GM21447 (cell line): ENCODE results near the gene CMIP.

Experiments used
- ATAC-seq: cut with Tn5 transposase; IDR thresholded peaks from one replicate; pipeline ENCODE4 v1.9.1; 2021; ENCODE audit not compliant: unreplicated experiment

CMIP gene

DNA sequence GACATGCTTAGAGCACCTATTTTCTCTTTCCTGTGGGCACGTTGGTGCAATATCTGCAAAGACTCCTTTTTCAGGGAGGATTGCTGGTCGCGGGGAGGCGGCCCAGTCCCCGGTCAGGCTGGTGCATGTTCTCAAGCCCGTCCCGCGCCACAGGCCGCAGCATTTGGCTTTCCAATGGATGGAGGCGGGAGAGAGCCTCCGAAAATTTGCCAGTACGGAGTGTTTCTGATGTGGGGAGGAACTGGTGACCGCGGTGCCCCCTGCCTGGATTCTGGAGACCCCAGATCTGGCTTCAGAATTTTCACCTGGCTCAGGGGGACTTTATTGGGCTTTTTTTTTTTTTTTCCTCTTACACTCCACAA lies 2.3 kb downstream of the CMIP start:
- ATAC-seq: no peak

DNA sequence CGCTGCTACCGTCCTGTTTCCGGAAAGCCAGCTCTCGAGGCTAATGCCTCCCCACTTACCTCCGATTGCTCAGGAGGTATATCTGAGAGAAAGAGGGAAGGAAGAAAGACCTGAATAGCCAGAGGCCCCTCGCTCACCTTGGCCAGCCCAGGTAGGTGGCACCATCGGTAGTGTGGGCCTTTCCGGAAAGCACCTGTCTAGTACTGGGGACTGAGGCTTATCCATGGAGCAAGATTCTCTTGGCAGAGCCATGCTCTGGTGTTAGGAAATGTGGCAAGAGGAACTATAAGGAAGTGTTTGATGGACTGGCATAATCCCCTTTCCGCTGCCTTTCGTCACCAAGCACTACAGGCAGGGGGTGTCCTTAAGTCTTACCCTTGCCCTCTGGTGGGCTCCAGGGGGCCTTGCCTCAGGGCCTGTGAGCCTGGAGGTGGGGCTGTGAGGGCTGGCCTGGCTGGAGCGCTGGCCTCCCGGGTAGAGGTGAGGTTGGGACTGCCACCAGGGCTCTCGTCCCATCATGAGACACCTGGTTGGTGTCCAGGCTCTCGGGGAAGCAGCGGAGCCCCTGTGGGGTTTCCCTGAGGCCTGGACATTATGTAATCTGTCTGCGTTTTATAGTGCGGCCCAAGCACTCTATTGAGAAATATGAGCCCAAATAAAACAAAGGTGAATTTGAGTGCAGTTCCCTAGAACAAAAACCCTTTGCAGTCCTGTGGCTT lies 2.9 kb downstream of the CMIP start:
- ATAC-seq: no peak

- ATAC-seq: no peak
Measured at GRCh38 chr16:81448154-81449131, 3.8 kb downstream of the CMIP start.

- no peak for ATAC-seq
Measured at GRCh38 chr16:81449241-81449640, 4.6 kb downstream of the CMIP start.

DNA sequence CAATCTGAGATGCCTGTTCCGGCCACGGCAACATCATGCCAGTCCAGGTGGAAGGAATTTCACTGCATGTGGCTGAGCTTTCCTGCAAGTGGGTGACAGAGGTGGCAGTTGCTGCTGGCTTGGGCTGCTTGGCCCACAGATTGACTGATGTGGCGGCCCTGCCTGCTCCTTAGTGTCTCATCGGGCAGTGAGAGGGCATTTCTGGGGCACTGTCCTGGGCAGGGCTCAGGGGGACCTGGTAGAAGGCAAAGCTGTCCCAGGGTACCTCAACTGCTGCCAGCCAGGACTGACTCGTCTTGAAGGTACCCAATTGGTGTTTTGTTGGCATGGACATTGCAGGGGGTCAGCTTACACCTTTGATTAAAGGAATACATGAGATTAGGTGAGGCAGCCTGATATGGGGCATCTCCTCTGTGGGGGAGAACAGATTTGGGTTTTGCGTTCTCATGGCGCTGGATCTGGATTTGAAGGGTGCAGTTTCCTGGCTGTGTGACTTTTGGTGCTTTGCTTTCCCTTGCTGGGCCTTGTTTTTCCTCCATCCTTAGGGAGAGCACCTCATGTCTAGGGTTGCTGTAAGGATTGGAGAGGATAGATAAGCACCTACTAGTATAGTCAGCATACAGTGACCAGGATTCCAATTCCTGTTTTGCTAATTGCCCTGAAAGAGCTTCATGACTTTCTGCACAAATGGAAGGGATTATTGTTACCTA lies 5.4 kb downstream of the CMIP start:
- no peak for ATAC-seq

- ATAC-seq: no peak
Measured at GRCh38 chr16:81450783-81451491, 6.3 kb downstream of the CMIP start.

DNA sequence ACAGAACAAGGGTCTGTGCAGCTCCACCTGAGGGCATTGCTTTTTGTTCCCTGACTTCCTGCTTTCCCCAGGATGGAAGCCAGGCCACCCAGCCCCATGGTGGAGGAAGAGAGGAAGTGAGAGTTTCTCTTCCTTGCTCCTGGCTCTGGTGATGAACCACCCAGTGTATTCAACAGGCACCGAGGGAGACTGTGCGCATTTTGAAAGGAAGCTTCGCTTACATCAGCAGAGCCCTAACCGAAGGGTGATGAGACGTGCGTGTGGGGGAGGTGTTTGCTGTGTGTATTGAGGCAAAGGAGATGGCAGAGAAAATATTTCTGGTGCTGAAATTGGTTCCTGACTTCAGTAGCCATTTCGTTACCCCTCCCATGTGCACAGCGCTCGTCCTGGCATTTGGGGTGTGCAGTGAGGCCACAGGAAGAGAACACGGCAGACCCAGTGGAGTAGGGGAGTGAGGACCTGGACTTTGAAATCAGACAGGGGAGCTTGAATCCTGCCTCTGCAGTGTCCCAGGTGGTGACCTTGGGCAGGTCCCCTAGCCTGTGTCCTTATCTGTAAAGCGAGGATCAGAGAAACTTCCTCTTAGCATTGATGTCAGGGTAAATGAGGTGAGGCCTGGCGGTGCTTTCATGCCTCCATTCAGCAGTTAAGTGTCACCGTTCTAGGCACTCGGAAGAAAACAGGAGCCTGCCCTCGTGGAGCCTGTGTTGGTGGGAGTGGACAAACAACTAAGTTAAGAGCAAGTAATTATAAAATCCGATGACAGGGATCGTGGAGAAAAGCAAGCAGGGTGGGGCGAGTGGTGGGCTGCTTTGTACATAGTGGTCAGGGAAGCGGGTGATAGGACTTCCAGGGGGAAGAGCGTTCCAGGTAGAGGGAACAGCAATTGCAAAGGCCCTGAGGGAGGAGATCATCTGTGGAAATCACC lies 7.4 kb downstream of the CMIP start:
- ATAC-seq: no peak

- no peak for ATAC-seq
Measured at GRCh38 chr16:81453091-81453728, 8.6 kb downstream of the CMIP start.

- ATAC-seq: no peak
Measured at GRCh38 chr16:81454044-81454443, 9.4 kb downstream of the CMIP start.

DNA sequence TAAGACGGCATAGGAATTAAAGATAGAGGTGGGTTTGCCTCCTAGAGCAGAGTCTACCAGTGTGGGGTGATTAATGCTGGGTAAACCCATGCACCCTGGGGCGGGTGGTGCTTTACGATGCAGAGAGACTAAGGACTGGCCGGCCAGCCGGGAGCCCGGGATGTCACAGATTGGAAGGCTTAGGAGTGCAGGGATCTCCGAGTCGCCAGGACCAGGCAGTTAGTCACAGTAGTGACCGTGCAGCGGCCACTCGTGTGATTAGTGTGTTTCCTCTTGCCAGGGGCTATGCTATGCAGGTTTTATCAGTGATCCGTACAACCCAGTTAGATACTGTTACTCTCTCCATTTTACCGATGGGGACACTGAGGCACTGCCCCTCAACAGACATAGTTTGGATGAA lies 10.4 kb downstream of the CMIP start:
- no peak for ATAC-seq

DNA sequence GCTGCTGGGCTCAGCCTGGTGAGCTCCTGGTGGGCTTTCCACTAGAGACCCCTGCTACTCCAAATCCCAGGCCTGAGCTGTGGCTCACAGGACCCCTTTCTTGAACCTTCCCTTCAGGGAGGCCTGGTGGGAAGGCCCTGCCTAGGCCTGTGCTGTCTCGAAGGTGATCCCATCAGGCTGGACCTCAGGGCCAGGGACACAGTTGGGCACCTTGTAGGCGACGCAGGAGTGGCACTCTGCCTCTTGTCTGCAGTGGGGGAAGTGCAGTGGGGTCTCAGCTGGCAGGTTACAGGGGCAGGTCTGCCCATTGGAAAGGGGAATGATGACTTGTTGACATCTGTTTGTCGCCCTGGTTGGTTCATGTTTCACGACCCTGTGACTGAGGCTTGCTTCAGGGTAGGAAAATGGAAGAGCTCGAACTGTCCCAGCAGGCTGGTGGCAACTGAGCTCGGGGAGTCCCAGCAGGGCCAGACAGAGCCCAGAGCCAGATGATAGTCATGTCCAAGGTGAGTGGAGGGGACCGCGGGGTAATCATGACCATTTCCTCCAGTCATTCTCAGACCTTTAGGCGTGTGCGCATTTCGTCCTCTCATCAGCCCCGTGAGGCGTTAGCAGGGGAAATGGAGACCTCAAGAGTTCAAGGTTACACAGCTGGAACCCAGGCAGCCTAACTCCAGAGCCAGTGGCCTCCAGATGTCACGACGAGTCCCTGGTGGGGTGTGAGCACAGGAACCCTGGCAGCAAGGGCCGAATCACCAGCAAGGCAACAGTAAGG lies 11.3 kb downstream of the CMIP start:
- ATAC-seq: no peak

- no peak for ATAC-seq
Measured at GRCh38 chr16:81456523-81457325, 12.1 kb downstream of the CMIP start.

- ATAC-seq: no peak
Measured at GRCh38 chr16:81457326-81458133, 12.9 kb downstream of the CMIP start.

DNA sequence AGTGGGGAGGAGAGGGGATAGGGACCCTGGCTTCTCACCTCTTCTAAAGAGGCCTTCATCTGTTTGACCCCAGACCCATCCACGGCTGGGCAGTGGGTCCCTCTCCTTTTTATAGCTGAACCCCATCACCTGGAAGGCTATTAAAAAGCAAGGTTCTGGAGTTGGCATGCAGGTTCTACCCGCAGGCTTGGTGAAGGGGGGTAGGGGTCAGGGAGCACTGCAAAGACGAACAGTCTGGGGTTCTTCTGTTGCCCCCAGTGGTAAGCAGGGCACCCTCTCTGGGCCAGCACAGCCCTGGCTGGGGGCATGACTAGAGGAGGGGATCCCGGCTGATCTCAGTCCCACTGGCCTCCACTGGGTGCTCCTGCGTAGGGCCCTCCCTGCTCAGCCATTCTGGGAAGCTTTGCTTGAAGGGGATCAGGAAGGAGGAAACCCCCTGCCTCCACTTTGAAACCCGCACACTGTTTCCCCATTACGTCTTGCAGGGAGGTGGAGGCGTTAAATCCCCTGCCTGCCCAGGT lies 13.6 kb downstream of the CMIP start:
- no peak for ATAC-seq

- no peak for ATAC-seq
Measured at GRCh38 chr16:81458827-81459598, 14.4 kb downstream of the CMIP start.

DNA sequence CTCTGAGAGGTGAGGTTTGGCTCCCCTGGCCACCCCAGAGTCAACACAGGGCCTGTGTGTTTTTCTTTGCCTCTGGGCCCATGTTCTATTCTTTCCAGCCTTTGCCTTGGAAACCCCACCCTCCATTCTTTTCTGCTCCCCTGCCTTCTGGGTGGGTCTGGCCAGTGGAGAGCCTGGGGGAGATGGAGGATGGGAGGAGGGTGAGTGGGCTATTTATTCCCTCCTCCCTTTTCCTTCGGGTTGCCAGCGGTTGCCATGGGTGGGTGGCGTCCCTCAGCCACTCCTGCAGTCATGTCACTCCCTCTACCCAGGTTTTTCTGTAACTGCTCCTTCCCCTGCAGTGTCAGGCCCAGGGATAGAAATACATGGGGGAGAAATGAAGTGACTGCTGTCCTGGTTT lies 15.5 kb downstream of the CMIP start:
- no peak for ATAC-seq
